ENCODE results near the gene GPR160.

The GPR160 gene

GRCh38 chr3:170027233-170028102 is 10.3 kb upstream of the GPR160 start:
- DNase-seq (ENCODE audit: low read depth, low spot score): no peak

DNA sequence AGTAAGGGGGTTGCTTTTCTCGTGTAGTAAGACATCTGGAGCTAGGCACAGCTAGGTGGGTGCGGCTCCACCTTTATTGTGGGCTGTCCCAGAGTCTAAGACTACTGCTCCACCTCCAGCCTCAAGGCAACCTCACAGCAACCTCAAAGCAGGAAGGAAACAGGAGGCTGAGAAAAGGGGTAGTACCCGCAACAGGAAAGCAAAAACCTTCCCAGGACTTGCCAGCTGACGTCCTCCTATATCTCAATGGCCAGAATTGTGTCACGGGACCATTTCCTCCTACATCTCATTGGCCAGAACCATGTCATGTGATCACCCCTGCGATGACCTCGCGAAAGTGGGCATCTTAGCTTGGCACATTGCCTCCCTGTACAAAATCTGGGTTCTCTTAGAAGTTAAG is 4.3 kb upstream of the GPR160 start:
- DNase-seq (ENCODE audit: low read depth, low spot score): no peak

GRCh38 chr3:170038434-170039110 is 777 bp downstream of the GPR160 start:
- no peak for DNase-seq (ENCODE audit: low read depth, low spot score)

GRCh38 chr3:170040418-170040817 is 2.6 kb downstream of the GPR160 start:
- no peak for DNase-seq (ENCODE audit: low read depth, low spot score)

DNA sequence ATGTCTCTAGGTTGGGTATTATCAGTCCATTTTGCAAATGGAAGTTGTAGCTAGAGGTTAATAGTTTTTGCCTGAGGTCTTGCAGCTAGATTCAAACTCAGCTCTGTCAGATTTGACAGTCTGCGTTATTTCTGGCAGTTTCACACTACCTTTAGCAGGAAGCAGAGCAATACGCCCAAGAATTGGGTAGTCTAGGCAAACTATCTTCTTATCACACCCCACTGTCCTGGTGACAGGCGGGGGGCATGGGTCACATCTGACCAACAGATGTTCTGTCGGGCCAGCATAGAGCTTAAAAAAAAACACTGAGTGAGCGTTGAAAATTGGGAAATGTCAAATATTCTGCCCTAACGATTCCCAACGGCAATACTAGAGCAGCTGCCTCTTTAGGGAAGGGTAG is 5.7 kb downstream of the GPR160 start:
- DNase-seq (ENCODE audit: low read depth, low spot score): no peak

- DNase-seq (ENCODE audit: low read depth, low spot score): no peak
These were observed 6.5 kb downstream of the GPR160 start for GRCh38 chr3:170044271-170044670.

DNA sequence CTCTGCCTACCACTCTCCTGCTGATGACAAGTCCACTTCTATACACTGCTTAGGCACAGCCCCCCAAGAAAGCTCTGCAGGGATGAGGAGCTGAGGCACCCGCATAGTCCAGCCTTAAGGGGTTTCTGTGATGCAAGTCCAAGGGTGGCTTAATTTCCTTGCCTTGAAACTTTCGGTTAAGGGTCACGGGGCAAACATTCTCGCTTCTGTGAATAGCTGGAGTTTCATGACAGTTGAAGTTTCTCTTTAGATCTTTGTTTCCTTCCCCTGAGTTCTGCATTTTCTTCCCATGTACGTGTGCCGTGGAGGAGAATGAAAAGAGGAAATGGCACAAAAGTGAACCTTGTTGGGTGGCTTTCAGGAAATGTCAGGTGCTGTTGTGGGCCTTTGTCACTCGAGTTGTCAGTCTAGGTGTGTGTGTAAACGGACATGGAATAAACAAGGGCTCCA is 7.0 kb downstream of the GPR160 start:
- DNase-seq (ENCODE audit: low read depth, low spot score): no peak

DNA sequence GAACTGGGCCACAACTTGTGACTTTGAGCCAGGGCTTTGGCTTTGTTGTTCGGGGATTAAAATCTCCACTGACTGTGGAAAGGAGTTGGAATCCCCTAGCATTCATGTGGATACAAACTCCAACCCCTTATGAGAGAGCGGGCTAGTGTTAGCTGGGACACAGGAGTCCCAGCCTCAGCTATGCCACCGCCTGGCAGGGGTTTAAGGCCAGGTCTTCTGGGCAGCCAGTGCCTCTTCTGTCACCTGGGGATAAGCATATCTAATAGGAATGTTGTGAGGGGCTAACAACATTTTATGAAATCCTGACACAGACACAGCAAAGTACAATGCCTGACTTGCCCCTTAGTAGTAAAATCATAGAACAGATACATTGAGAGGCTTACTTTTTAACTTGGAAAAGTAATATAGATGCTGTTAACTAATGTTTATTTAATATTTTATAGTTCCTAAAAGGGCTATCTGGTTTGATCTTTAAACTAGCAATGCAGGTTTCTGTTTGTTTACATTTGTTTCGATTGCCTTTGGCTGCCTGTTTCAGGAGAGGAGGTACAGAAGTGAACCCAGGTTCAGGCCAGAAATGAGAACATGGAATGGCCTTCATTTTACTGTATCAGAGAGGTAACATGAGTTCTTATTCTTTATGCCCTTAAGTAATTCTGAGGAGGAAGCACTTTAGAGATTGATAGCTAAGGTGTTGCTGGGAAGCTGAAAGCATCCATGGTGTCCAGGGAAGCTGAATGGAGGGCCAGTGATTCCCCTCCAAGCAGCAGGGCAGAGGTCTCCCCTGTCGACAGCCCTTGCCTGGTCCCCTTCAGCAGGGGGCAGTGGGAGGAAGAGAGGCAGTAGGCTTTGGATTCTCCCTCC is 8.7 kb downstream of the GPR160 start:
- DNase-seq (ENCODE audit: low read depth, low spot score): no peak

DNA sequence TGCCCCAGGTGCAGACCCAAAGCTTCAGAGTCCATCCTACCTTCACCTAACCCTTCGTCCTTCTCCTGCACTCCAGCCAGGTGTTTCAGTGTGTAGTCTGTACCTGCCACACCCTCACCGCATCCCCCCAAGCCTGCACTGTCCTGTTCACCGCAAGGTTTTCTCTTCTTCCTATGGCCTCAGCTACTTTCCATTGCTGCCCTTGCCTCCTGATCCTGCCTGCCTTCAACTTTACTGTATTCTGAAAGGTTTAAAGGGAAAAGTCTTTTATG is 9.3 kb downstream of the GPR160 start:
- DNase-seq (ENCODE audit: low read depth, low spot score): no peak

DNA sequence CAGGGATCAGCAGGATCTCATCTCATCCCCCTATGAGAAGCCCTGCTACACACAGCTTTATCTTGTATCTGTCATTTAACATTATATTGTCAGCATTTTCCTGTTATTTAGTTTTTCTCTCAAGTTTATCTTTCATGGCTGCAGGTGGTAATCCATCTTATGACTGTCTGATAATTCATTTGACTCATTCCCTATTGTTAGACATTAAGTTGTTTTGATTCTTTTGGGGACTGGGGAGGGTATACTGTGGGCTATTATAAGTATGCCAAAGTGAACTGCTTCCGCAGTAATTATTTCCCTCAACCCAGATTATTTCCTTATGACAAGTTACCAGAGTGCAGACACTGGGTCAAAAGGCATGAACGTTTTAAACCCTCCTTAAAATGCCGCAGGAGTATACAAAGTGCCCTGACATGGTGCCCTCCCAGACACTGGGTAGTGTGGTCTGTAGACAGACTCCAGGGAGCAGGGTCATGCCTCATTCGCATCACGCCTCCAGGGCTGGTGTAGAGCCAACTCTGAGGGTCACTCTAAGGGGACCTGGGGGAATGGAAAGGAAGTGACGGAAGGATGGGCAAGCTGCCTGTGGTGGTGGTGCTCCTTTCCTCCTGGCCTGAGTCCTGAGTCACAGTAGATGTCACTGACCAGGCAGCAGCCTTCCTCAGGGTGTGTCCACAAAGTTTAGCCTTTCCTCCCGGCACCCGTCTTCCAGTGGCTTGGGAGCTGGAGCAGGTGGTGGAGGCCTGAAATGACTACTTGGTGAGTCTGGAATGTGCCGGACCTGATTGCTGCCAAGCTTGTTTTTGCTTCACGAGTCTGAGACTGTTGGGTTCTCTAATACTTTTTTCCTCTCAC is 11.6 kb downstream of the GPR160 start:
- no peak for DNase-seq (ENCODE audit: low read depth, low spot score)

DNA sequence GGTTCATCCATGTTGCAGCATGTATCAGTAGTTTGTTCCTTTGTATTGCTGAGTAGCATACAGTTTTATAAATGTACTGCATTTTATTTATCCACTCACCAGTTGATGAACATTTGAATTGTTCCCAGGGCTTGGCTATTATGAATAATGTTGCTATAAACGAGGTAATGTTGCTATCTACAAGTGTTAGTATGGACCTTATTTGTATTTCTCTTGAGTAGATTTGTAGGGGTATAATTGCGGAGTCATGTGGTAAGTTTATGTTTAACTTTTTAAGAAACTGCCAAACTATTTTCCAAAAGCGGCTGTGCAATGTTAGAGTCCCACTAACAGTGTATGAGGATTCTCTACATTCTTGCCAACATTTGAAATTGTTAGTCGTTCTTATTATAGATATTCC is 13.0 kb downstream of the GPR160 start:
- no peak for DNase-seq (ENCODE audit: low read depth, low spot score)

- DNase-seq (ENCODE audit: low read depth, low spot score): no peak
These were observed 14.6 kb downstream of the GPR160 start for GRCh38 chr3:170052398-170052797.

DNA sequence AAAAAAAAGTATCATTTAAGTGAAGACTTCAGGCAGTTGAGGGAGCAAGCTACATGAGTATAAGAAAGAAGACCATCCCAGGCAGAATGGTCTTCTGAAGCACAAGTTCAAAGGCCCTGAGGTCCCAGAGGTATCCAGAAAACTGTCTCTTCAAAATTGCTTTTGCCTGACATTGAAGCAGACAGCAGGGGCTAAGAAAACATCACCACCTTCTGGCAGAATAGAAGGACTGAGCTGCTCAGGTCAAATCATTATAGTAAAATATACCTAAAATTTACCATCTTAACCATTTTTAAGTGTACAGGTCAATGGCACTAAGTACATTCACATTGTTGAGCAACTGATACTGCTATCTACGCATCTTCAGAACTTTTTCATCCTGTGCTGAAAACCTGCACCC is 16.4 kb downstream of the GPR160 start:
- DNase-seq (ENCODE audit: low read depth, low spot score): no peak

DNA sequence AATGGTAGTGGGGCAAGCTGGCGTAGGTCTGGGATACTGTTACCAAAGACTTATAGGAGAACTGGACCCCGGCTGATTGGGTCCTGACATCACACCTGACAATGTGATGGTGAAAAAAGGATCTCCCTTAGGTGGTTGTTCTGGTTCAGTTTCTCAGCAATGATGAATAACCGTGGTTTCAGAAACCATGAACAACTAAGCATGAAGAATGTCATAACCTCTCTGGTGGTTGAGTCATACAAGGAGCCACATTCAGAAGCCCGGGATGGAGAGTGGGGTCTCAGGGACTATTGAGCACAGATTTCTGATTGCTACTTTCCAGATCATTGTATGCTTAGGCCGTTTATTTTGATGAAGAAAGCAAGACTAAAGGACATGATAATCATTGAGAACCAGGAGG is 17.4 kb downstream of the GPR160 start:
- DNase-seq (ENCODE audit: low read depth, low spot score): no peak

DNA sequence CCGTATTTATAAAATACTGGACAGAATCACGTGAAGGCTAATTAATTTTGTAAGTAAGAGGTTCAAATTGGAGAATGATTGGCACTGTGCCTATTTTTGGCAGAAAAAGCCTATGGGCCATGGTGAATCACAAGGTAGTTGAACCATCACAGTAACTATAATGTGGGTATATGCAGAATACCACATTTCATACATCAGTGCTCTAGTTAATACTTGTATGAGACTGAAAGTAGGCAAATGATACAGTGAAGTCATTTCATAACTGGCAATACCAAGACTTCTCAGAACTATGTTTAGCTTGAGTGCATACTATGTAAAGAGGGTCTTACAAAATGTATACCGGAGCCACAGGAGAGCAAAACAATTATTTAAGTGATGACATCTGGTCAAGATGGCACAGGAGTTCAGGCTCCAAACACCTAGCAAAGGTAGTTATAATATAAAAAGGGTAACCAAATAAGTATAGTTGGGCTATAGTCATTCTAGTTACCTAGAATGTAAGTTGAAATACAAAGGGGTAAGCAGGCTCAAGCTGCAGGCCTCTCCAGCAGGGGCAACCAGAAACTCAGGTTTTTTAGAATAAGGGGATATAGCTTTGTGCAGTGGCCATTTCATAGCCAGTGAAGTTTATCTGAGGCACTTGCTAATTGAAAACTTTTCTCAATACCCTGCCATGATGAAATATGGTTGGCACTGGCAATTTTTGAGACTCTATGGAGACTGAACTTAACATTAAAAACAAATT is 19.1 kb downstream of the GPR160 start:
- DNase-seq (ENCODE audit: low read depth, low spot score): no peak

DNA sequence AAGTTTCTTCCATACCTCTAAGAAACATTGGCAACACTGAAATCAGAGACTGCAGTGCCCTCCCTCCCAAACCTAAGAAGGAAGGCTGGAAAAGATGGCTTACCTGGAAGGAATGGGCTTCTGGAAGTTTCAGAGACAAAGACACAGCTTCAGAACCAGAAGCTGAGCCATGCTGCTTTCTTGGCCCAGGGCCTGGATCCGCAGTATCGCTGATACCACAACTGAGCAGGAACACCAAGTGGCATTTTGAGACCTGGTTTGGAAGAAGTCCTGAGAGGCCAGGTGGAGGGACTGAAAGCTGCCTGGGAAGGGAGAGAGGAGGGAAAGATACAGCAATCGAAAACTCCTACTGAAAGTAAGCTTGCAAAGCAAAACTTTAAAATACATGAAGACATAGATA is 19.8 kb downstream of the GPR160 start:
- DNase-seq (ENCODE audit: low read depth, low spot score): no peak

- no peak for DNase-seq (ENCODE audit: low read depth, low spot score)
These were observed 20.3 kb downstream of the GPR160 start for GRCh38 chr3:170058127-170058526.

DNA sequence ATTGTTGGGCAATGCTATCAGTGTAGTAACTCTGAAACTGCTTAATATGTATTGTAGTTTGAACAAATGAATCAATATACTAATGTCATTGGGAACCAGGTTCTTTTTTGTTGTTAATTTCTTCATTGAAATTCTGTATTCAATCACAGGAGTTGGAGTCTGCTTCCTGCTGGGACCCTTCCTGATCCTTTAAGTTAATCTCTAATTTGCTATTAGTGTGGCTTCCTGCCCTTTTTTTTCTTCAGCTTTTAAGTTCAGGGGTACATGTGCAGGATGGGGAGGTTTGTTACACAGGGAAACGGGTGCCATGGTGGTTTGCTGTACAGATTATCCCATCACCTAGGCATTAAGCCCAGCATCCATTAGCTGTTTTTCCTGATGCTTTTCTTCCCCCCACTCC is 21.7 kb downstream of the GPR160 start:
- DNase-seq (ENCODE audit: low read depth, low spot score): no peak

- no peak for DNase-seq (ENCODE audit: low read depth, low spot score)
These were observed 24.3 kb downstream of the GPR160 start for GRCh38 chr3:170062068-170062467.

DNA sequence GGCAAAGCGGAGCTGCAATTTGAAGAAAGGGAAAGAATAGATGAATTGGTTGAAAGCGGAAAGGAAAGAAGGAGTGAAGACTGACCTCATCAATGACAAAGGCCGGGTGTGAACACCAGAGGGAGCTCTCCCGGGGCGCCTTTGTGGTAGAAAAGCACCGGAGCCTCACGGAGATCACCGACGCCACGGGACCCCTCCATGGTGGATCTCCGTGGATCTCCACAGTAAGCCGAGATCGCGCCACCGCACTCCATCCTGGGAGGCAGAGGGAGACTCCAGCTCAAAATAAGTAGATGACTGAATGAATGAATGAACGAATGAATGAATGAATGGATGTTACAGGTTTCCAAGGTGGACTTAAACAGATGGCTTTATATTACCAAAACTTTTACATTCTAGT is 25.0 kb downstream of the GPR160 start:
- DNase-seq (ENCODE audit: low read depth, low spot score): no peak

- DNase-seq (ENCODE audit: low read depth, low spot score): no peak
These were observed 25.9 kb downstream of the GPR160 start for GRCh38 chr3:170063691-170064090.
